ENCODE results near the gene OR5H6. TPM values are rescaled to one million over a fixed set of nuclear protein-coding genes. Genes with fewer than 3 reads are reported as not detected.

The OR5H6 gene
- total and polyA plus RNA-seq, 2 of the 13 experiments (the other 11 are each of a cell fraction or from before 2014, with no cell fraction given): not detected

DNA sequence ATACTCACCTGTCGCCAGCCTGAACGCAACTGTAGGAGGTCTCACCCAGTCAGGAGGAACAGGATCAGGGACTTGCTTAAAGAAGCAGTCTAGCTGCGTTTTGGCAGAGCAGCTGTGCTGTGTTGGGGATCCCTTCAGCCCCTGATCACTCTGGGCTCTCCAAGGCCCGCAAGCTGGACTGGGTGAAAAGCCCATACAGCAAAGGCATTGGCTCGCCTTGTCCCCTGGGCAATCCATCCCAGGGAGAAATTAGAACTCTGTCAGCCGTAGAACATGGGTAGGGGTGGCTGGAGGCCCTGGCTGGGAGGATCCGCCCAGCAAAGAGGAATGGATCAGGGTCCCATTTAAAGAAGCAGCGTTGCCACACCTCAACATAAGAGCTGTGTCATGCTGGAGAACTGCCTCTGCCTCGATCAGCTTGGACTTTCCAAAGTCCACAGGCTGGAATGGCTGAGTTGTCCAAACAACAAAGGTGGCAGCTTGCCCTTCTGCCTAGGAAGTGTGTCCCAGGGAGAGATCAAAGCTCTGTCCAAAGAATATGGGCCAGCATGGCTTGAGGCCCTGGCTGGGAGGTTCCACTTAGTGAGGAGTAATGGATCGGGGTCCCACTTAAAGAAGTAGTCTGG is 27.4 kb downstream of the OR5H6 start (continued):
- TF ChIP-seq, protein P1, sequence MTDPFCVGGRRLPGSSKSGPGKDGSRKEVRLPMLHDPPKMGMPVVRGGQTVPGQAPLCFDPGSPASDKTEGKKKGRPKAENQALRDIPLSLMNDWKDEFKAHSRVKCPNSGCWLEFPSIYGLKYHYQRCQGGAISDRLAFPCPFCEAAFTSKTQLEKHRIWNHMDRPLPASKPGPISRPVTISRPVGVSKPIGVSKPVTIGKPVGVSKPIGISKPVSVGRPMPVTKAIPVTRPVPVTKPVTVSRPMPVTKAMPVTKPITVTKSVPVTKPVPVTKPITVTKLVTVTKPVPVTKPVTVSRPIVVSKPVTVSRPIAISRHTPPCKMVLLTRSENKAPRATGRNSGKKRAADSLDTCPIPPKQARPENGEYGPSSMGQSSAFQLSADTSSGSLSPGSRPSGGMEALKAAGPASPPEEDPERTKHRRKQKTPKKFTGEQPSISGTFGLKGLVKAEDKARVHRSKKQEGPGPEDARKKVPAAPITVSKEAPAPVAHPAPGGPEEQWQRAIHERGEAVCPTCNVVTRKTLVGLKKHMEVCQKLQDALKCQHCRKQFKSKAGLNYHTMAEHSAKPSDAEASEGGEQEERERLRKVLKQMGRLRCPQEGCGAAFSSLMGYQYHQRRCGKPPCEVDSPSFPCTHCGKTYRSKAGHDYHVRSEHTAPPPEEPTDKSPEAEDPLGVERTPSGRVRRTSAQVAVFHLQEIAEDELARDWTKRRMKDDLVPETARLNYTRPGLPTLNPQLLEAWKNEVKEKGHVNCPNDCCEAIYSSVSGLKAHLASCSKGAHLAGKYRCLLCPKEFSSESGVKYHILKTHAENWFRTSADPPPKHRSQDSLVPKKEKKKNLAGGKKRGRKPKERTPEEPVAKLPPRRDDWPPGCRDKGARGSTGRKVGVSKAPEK (CRISPR knock-in tag; IDR thresholded peaks at IDR 0.05; ENCODE audit: borderline replicate concordance): no peak
- TF ChIP-seq MTA1 (CRISPR knock-in tag; IDR thresholded peaks at IDR 0.05; ENCODE audit: borderline replicate concordance) (no peak), NCOA5 (CRISPR knock-in tag; IDR thresholded peaks at IDR 0.05) (no peak), ZNF883 (CRISPR knock-in tag; IDR thresholded peaks at IDR 0.05; ENCODE audit: not compliant biosample characterization) (no peak), ZNF747 (CRISPR knock-in tag; IDR thresholded peaks at IDR 0.05; ENCODE audit: borderline replicate concordance) (no peak), HNF4G (IDR thresholded peaks at IDR 0.05; ENCODE audit: borderline replicate concordance, low read depth, low read length) (peak; percentile 76), HNF4G (CRISPR knock-in tag; IDR thresholded peaks at IDR 0.05; ENCODE audit: borderline replicate concordance, low read depth) (no peak), ZNF703 (CRISPR knock-in tag; IDR thresholded peaks at IDR 0.05; ENCODE audit: borderline replicate concordance) (no peak), WIZ (CRISPR knock-in tag; IDR thresholded peaks at IDR 0.05) (0 out of 2 replicates have a peak, but pooled peaks have one; percentile 65), KLF15 (CRISPR knock-in tag; IDR thresholded peaks at IDR 0.05; ENCODE audit: borderline replicate concordance) (no peak), HNRNPUL1 (IDR thresholded peaks at IDR 0.05; ENCODE audit: low read depth, low read length) (no peak), ISX (CRISPR knock-in tag; conservative IDR thresholded peaks at IDR 0.05) (no peak), ZNF607 (CRISPR knock-in tag; IDR thresholded peaks at IDR 0.05; ENCODE audit: borderline replicate concordance) (no peak), ZSCAN22 (CRISPR knock-in tag; IDR thresholded peaks at IDR 0.05) (no peak), SRY (CRISPR knock-in tag; IDR thresholded peaks at IDR 0.05) (no peak), PHF21A (CRISPR knock-in tag; IDR thresholded peaks at IDR 0.05) (0 out of 2 replicates have a peak, but pooled peaks have one; percentile 20), MYNN (CRISPR knock-in tag; IDR thresholded peaks at IDR 0.05; ENCODE audit: low read depth) (no peak), ZNF547 (CRISPR knock-in tag; IDR thresholded peaks at IDR 0.05) (no peak), JUNB (CRISPR knock-in tag; IDR thresholded peaks at IDR 0.05; ENCODE audit: borderline replicate concordance) (no peak), DR1 (CRISPR knock-in tag; IDR thresholded peaks at IDR 0.05) (no peak), ETV6 (CRISPR knock-in tag; conservative IDR thresholded peaks at IDR 0.05) (no peak)
- TF ChIP-seq, protein P2, sequence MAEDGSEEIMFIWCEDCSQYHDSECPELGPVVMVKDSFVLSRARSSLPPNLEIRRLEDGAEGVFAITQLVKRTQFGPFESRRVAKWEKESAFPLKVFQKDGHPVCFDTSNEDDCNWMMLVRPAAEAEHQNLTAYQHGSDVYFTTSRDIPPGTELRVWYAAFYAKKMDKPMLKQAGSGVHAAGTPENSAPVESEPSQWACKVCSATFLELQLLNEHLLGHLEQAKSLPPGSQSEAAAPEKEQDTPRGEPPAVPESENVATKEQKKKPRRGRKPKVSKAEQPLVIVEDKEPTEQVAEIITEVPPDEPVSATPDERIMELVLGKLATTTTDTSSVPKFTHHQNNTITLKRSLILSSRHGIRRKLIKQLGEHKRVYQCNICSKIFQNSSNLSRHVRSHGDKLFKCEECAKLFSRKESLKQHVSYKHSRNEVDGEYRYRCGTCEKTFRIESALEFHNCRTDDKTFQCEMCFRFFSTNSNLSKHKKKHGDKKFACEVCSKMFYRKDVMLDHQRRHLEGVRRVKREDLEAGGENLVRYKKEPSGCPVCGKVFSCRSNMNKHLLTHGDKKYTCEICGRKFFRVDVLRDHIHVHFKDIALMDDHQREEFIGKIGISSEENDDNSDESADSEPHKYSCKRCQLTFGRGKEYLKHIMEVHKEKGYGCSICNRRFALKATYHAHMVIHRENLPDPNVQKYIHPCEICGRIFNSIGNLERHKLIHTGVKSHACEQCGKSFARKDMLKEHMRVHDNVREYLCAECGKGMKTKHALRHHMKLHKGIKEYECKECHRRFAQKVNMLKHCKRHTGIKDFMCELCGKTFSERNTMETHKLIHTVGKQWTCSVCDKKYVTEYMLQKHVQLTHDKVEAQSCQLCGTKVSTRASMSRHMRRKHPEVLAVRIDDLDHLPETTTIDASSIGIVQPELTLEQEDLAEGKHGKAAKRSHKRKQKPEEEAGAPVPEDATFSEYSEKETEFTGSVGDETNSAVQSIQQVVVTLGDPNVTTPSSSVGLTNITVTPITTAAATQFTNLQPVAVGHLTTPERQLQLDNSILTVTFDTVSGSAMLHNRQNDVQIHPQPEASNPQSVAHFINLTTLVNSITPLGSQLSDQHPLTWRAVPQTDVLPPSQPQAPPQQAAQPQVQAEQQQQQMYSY (CRISPR knock-in tag; IDR thresholded peaks at IDR 0.05): peak; percentile 69; the same call in 1 of the 2 replicates
- TF ChIP-seq, protein P3, sequence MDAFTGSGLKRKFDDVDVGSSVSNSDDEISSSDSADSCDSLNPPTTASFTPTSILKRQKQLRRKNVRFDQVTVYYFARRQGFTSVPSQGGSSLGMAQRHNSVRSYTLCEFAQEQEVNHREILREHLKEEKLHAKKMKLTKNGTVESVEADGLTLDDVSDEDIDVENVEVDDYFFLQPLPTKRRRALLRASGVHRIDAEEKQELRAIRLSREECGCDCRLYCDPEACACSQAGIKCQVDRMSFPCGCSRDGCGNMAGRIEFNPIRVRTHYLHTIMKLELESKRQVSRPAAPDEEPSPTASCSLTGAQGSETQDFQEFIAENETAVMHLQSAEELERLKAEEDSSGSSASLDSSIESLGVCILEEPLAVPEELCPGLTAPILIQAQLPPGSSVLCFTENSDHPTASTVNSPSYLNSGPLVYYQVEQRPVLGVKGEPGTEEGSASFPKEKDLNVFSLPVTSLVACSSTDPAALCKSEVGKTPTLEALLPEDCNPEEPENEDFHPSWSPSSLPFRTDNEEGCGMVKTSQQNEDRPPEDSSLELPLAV (CRISPR knock-in tag; conservative IDR thresholded peaks at IDR 0.05; ENCODE audit: low read depth): no peak

Data from HepG2 (cell line).